Fibroblast of mammary gland (primary cell): ENCODE data around the gene CAMK2D.
A peak's percentile ranks its signal among the peaks of the same experiment; 100 is the strongest.

Experiments
- DNase-seq: peaks from one replicate; pipeline ENCODE4 v3.0.0-alpha.2; 2010; ENCODE audit warnings: low read depth
- H3K4me3 ChIP-seq: 2 replicates; pipeline ENCODE4 v1.5.1; 2011; ENCODE audit warnings: low read depth, mild to moderate bottlenecking, low read length, moderate library complexity; ENCODE audit not compliant: control insufficient read depth
- TF ChIP-seq, protein P1 (sequence below): conservative IDR thresholded peaks from 2 replicates; pipeline ENCODE4 v1.5.1; 2011; ENCODE audit warnings: low read depth, low read length, inconsistent platforms; ENCODE audit not compliant: control insufficient read depth, insufficient read depth

The CAMK2D gene

DNA sequence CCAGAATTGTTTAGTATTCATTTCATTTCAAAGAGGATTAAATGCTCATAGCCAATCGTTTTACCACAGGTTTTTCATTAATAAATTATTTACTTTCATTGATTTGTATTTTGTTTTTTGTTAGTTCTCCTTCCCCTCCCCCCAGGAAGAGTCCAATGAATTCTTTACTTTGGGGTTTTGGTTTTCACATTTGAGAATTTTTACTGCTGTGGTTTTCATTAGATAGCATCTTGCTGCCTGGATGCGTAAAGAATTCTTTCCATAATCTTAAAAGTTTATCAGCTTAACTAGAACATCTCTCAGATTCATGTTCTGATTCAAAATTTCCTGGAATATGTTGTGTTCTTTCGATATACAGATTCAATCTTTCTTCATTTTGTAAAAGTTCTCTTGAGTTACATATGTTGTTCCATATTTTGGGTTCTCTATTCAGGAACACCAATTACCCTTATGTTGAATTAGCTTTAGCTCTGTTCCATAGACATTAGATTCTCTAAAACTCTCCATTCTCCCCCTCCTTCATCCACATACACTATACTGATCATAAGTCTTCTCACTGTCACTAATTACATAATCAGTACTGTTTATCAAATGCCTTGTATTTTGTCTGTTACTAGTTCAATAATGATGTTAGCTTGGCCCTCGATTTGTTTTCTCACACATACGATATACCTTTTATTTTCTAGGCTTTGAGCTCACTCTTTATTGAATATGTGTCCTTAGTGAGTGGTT is 184.4 kb downstream of the CAMK2D start:
- DNase-seq: no peak
- TF ChIP-seq, protein P1, sequence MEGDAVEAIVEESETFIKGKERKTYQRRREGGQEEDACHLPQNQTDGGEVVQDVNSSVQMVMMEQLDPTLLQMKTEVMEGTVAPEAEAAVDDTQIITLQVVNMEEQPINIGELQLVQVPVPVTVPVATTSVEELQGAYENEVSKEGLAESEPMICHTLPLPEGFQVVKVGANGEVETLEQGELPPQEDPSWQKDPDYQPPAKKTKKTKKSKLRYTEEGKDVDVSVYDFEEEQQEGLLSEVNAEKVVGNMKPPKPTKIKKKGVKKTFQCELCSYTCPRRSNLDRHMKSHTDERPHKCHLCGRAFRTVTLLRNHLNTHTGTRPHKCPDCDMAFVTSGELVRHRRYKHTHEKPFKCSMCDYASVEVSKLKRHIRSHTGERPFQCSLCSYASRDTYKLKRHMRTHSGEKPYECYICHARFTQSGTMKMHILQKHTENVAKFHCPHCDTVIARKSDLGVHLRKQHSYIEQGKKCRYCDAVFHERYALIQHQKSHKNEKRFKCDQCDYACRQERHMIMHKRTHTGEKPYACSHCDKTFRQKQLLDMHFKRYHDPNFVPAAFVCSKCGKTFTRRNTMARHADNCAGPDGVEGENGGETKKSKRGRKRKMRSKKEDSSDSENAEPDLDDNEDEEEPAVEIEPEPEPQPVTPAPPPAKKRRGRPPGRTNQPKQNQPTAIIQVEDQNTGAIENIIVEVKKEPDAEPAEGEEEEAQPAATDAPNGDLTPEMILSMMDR: no peak
- H3K4me3 ChIP-seq: no peak overlapping the region

DNA sequence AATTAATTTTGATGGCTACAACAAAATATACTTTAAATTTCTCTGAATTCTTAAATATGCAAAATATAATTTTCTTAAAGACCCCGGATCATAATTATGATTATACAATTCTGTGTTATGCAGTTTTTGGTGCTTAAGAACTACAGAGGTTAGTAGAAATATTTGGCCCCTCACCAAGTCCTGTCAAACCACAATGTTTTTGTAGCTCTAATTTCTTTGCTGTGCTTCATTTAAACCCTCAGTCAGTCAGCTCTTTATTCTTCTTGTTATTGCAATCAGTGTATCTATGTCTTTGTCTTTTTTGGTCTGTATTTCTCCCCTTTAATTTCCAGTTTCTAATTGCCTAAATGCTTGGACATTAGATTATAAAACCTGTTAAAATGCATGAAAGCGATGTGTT is 186.1 kb downstream of the CAMK2D start:
- no peak overlapping the region for H3K4me3 ChIP-seq
- peak; percentile 65 for DNase-seq
- TF ChIP-seq, protein P1: no peak

DNA sequence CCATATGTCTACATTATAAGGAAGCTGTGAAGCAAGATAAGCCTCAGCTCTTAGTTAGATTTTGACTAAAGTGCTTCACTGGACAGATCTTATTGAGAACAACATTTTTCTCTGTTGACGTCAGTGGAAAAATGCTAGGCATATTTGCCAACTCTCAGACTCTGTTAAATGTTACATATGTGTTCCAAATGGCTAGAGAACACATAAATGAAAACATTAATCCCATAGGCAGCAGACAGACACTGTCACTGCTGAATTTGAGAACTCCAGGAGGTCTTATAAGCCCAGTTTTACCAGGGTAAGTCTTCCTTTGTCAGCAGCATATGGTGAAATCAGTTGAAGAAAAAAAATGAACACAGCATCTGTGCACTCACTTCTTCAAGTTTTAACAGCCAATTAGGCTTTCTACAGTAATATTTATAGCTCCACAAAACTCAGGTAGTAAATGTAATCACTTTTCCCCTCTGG is 186.9 kb downstream of the CAMK2D start:
- TF ChIP-seq, protein P1: no peak
- no peak overlapping the region for H3K4me3 ChIP-seq
- DNase-seq: peak; percentile 67

DNA sequence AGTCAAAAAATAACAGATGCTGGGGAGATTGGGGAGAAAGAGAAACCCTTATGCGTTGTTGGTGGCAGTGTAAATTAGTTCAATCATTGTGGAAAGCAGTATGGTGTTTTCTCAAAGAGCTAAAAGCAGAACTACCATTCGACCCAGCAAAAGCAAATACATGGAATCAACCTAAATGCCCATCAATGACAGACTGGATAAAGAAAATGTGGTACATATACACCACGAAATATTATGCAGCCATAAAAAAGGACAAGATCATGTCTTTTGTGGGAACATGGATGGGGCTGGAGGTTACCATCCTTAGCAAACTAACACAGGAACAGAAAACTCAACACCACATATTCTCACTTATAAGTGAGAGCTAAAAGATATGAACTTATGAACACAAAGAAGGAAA is 188.9 kb downstream of the CAMK2D start:
- H3K4me3 ChIP-seq: no peak overlapping the region
- TF ChIP-seq, protein P1: no peak
- no peak for DNase-seq

DNA sequence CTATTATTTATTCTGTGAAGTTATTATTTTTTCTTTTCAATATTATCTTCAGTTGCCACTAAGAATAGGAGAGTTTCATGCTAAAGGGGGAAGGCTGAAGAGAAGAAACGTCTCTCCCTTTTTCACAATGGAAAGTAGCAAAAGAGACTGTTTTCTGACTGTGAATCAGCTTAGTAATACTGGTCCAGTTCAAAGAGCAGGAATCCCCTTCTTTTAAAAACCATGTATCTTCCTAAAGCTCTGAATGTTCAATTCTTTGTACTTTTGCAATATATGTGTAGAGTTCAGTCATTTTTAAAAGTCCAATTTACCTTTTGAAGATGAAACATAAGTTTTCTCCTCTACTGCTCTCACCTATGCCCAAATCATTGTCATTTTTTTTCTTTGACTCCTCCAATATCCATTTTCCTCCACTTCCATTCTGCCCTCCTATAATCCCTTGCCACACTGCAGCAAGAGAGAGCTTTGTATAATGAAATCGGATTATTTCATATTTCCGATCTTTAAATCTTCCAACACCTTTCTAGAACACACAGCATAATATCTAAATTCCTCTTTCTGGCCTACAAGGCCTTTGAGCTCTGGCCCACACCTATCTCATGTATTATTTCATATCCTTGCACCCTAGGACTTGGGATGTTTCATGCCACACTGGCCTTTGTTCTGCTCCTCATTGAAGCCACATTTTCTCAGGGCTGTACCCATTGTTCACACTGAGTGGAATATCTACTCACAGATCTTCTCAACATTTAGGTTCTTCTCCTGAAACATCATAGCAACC is 195.3 kb downstream of the CAMK2D start:
- no peak for DNase-seq
- H3K4me3 ChIP-seq: no peak overlapping the region
- TF ChIP-seq, protein P1: no peak

DNA sequence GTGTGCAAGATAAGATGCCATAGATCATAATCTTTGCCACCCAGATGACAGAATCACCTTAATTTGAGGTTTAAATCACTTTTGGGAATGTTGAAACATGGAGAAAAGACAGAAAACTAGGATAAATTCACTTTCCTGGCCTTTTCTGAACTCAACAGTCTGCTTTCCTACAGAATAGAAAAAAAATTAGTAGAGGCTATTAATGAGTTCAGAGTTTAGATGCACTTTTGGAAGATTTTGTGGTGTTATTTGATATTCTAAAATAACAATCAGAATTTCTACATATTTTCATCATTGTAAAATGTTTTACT is 195.9 kb downstream of the CAMK2D start:
- TF ChIP-seq, protein P1: no peak
- no peak for DNase-seq
- H3K4me3 ChIP-seq: no peak overlapping the region
